Neural progenitor cell (in vitro differentiated cells): ENCODE data around the gene PTPRG.

Experiments
- EZH2 ChIP-seq: fragments of 200-600 bp; sonication (generic); IDR thresholded peaks from 2 replicates; pipeline ENCODE4 v1.6.1; 2017; ENCODE audit warnings: antibody characterized with exemption, mild to moderate bottlenecking, moderate library complexity
- EZH2phosphoT487 ChIP-seq: fragments of 200-600 bp; sonication (generic); IDR thresholded peaks from 2 replicates; pipeline ENCODE4 v1.6.1; 2017; ENCODE audit warnings: antibody characterized with exemption
- TF ChIP-seq, protein P1 (sequence below): fragments of 200-600 bp; sonication (generic); IDR thresholded peaks from 2 replicates; pipeline ENCODE4 v1.5.1; 2017; ENCODE audit warnings: antibody characterized with exemption, mild to moderate bottlenecking

DNA sequence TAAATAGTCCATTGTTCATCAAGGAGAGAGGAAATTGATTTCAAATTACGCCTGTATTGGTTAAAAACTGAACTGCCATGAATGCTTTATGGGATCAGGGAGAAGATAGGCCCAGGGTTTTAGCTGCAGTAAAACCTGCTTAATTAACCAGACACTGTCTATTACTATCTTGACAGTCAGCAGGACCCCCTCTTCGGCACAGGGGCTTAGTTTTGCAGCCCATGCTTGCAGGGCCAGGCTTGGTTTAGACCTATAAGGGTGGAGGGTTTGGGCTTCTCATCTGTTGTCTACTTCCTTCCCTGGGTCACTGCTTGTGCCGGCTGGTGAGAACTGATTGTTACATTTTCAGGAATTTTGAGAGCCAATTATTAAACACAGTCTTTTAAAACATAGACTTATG is 41.1 kb downstream of the PTPRG start:
- TF ChIP-seq, protein P1, sequence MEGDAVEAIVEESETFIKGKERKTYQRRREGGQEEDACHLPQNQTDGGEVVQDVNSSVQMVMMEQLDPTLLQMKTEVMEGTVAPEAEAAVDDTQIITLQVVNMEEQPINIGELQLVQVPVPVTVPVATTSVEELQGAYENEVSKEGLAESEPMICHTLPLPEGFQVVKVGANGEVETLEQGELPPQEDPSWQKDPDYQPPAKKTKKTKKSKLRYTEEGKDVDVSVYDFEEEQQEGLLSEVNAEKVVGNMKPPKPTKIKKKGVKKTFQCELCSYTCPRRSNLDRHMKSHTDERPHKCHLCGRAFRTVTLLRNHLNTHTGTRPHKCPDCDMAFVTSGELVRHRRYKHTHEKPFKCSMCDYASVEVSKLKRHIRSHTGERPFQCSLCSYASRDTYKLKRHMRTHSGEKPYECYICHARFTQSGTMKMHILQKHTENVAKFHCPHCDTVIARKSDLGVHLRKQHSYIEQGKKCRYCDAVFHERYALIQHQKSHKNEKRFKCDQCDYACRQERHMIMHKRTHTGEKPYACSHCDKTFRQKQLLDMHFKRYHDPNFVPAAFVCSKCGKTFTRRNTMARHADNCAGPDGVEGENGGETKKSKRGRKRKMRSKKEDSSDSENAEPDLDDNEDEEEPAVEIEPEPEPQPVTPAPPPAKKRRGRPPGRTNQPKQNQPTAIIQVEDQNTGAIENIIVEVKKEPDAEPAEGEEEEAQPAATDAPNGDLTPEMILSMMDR, result no peak
- TF ChIP-seq EZH2, result no peak
- no peak for TF ChIP-seq EZH2phosphoT487
